ENCODE results near the gene ATXN7. TPM values are rescaled to one million over a fixed set of nuclear protein-coding genes. Genes with fewer than 3 reads are reported as not detected.

The ATXN7 gene
- total and polyA plus RNA-seq, 2 of the 13 experiments (the other 11 are each of a cell fraction or from before 2014, with no cell fraction given): 13.8 to 20.0 TPM

- no peak for ATAC-seq
These were observed 64.0 kb downstream of the ATXN7 start for GRCh38 chr3:63927422-63928280.

More at GRCh38 chr3:63927422-63928280, 64.0 kb downstream of the ATXN7 start:
- Histone ChIP-seq H3K9me3 (ENCODE audit: low read length) (no peaks in the 10 kb centered on the region), H3K27ac (ENCODE audit: extremely low read length, insufficient read depth, low read length) (no peak overlapping the region), H4K20me1 (ENCODE audit: insufficient read depth, low read length) (no peaks in the 10 kb centered on the region), H3K4me1 (ENCODE audit: insufficient read depth, low read length) (peaks cover 12% of the 10 kb centered on the region), H3K27me3 (ENCODE audit: control insufficient read depth in 1 of 2, insufficient read depth in 2 of 2, low read length in 2 of 2) (no peaks in the 10 kb centered on the region), H3K4me2 (ENCODE audit: low read depth, low read length) (no peak overlapping the region), H3K4me3 (replicated peaks in 1 of 3; ENCODE audit: insufficient read depth in 1 of 3, low read depth in 2 of 3, low read length in 3 of 3) (no peak overlapping the region), H2AFZ (ENCODE audit: low read length) (no peak overlapping the region), H3K36me3 (replicated peaks in 1 of 2; ENCODE audit: control insufficient read depth in 1 of 2, insufficient read depth in 2 of 2, low read length in 2 of 2) (peaks cover 9 to 28% of the 10 kb centered on the region in 2 experiments), H3K9ac (ENCODE audit: insufficient read depth, low read depth, low read length) (no peak overlapping the region), H3K79me2 (ENCODE audit: insufficient read depth, low read length) (peaks cover 47% of the 10 kb centered on the region)
- in situ Hi-C loops (cut with HindIII; ENCODE audit: extremely low pct_ligation_motif_present, low pct_unique_long_range_greater_than_20kb) (no loop called here), intact Hi-C loops (cut with micrococcal nuclease; ENCODE audit: unreplicated experiment) (no loop called here)
- ChIA-PET CTCF (ENCODE audit: low intra/inter-chr PET ratio, low total read pairs) (no interaction called here), POLR2A (interaction anchor here (1.4 kb wide), 1 partner anchor 15 kb away, joined by 6 read pairs; the partner anchor contains the start of gene SCAANT1)
- DNase-seq (ENCODE audit: low spot score): no peak
- TF ChIP-seq RCOR2 (CRISPR knock-in tag; IDR thresholded peaks at IDR 0.05) (no peak), ZNF317 (CRISPR knock-in tag; IDR thresholded peaks at IDR 0.05) (no peak), ZMYM3 (CRISPR knock-in tag; IDR thresholded peaks at IDR 0.05) (no peak), PLSCR1 (CRISPR knock-in tag; IDR thresholded peaks at IDR 0.05; ENCODE audit: borderline replicate concordance) (no peak), ZNF7 (CRISPR knock-in tag; IDR thresholded peaks at IDR 0.05) (no peak), PITX1 (CRISPR knock-in tag; IDR thresholded peaks at IDR 0.05) (no peak), TMF1 (CRISPR knock-in tag; IDR thresholded peaks at IDR 0.05; ENCODE audit: low read depth) (no peak), ZSCAN12 (CRISPR knock-in tag; IDR thresholded peaks at IDR 0.05) (no peak), ZNF275 (CRISPR knock-in tag; IDR thresholded peaks at IDR 0.05; ENCODE audit: borderline replicate concordance) (no peak), SNAPC5 (CRISPR knock-in tag; IDR thresholded peaks at IDR 0.05; ENCODE audit: borderline replicate concordance) (no peak), NAIF1 (CRISPR knock-in tag; IDR thresholded peaks at IDR 0.05; ENCODE audit: borderline replicate concordance) (no peak), ZSCAN29 (CRISPR knock-in tag; conservative IDR thresholded peaks at IDR 0.05) (no peak), TRIM22 (IDR thresholded peaks at IDR 0.05) (no peak), ZNF740 (CRISPR knock-in tag; IDR thresholded peaks at IDR 0.05) (no peak), SUZ12 (IDR thresholded peaks at IDR 0.05; ENCODE audit: low read depth, low read length) (no peak), ZNF75D (CRISPR knock-in tag; IDR thresholded peaks at IDR 0.05; ENCODE audit: borderline replicate concordance) (no peak), PHF8 (CRISPR knock-in tag; IDR thresholded peaks at IDR 0.05) (no peak), SP2 (CRISPR knock-in tag; IDR thresholded peaks at IDR 0.05) (no peak), ZNF761 (CRISPR knock-in tag; conservative IDR thresholded peaks at IDR 0.05) (no peak)
- no peak for FAIRE-seq
- no TSS peak for BruUV-seq (replicated peaks)
- WGBS (ENCODE audit: low lambda C conversion rate): 95% methylated on average over 10 of the region's 10 CpGs

Data from HepG2 (cell line).